Left lung (tissue), 10 donors: Measurements from ENCODE around the gene P3H2. TPM values are rescaled to one million over a fixed set of nuclear protein-coding genes. Genes with fewer than 3 reads are reported as not detected.

Experiments
- ATAC-seq: fragments of 200-7000 bp; cut with Tn5 transposase; one replicate; pipeline ENCODE4 v1.9.1; 2020; ENCODE audit warnings: moderate library complexity
- DNase-seq, 4 donors: peaks; one replicate each; pipeline ENCODE4 v3.0.0-alpha.2; 2013 to 2020
- H3K27ac ChIP-seq, 2 donors: fragments of 200-600 bp; sonication (generic) in 1 of 2; one replicate each; pipeline versions ENCODE4 v1.5.0 to v1.8.0; 2020 to 2021
- H3K27me3 ChIP-seq, 2 donors: fragments of 200-600 bp; sonication (generic) in 1 of 2; one replicate each; pipeline versions ENCODE4 v1.5.0 to v1.8.0; 2020 to 2021
- H3K36me3 ChIP-seq, 2 donors: fragments of 200-600 bp; sonication (generic) in 1 of 2; one replicate each; pipeline versions ENCODE4 v1.5.0 to v1.8.0; 2020 to 2021
- H3K4me1 ChIP-seq, 2 donors: fragments of 200-600 bp; one replicate each; pipeline ENCODE4 v1.8.0; 2021
- H3K4me3 ChIP-seq, 2 donors: fragments of 200-600 bp; sonication (generic) in 1 of 2; one replicate each; pipeline versions ENCODE4 v1.5.0 to v1.8.0; 2020 to 2021; ENCODE audit warnings: mild to moderate bottlenecking in 1 of 2
- H3K9me3 ChIP-seq, 2 donors: fragments of 200-600 bp; sonication (generic) in 1 of 2; one replicate each; pipeline versions ENCODE4 v1.5.0 to v1.8.0; 2020 to 2021
- intact Hi-C, 2 donors: fragments of 100-400 bp; cut with DNase I; formaldehyde crosslinking; loops; one replicate each; pipeline versions ENCODE4 v1.11.2 to v1.14.2; 2022
- polyA plus RNA-seq, 6 donors: library from polyadenylated mRNA; unstranded; fragments of 120-200 nt; gene quantifications; one replicate each; pipeline ENCODE4 v1.2.1, GENCODE V29; 2013; ENCODE audit not compliant: insufficient read length in 6 of 6
- total RNA-seq, 2 donors: library from RNA; stranded (reverse); fragmentation: NEBNext Ultra II Directional; extraction: Animal tissue kit (Norgen Biotek cat#: 25700); gene quantifications; one replicate each; pipeline ENCODE4 v1.2.1, GENCODE V29; 2021
- TF ChIP-seq, protein P1 (sequence below), 2 donors: fragments of 200-600 bp; sonication (generic) in 1 of 2; IDR thresholded peaks; one replicate each; pipeline versions ENCODE4 v1.5.0 to v1.8.0; 2021; ENCODE audit warnings: antibody characterized with exemption in 2 of 2
- donor health status: DM: no; HTN: yes; CAD: no.
- donor health status: DM: no; HTN: no; CAD: no.

The P3H2 gene
- total and polyA plus RNA-seq, 8 donors: 29.1 to 50.7 (median 36.1) TPM

DNA sequence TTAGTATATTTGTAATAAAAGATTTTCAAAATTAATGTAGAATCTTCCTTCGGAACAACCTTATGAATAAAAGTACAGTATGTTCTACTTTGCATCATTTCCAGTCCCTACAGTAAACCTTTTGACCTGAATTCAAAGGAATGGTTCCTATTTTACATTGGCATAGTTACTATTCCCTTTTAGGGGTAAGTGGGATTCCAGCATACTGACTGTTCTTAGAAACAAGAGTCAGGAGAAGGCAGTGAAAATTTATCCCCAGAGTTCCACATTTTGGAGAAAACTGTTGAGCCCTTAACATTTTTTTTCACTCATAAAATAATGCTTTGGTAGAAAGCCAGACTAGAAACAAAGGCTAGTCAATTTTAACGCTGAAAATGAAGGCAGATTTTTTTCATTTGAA lies 78.1 kb downstream of the P3H2 start:
- Histone ChIP-seq H3K4me1 (peaks cover 0 to 14% of the 10 kb centered on the region in 2 donors), H3K4me3 (no peak overlapping the region), H3K27ac (no peak overlapping the region), H3K27me3 (no peaks in the 10 kb centered on the region), H3K36me3 (no peaks in the 10 kb centered on the region), H3K9me3 (no peaks in the 10 kb centered on the region)
- ATAC-seq (no peak), DNase-seq (no peak)
- TF ChIP-seq, protein P1, sequence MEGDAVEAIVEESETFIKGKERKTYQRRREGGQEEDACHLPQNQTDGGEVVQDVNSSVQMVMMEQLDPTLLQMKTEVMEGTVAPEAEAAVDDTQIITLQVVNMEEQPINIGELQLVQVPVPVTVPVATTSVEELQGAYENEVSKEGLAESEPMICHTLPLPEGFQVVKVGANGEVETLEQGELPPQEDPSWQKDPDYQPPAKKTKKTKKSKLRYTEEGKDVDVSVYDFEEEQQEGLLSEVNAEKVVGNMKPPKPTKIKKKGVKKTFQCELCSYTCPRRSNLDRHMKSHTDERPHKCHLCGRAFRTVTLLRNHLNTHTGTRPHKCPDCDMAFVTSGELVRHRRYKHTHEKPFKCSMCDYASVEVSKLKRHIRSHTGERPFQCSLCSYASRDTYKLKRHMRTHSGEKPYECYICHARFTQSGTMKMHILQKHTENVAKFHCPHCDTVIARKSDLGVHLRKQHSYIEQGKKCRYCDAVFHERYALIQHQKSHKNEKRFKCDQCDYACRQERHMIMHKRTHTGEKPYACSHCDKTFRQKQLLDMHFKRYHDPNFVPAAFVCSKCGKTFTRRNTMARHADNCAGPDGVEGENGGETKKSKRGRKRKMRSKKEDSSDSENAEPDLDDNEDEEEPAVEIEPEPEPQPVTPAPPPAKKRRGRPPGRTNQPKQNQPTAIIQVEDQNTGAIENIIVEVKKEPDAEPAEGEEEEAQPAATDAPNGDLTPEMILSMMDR (IDR thresholded peaks at IDR 0.05): no peak
- intact Hi-C loops: no loop called here

DNA sequence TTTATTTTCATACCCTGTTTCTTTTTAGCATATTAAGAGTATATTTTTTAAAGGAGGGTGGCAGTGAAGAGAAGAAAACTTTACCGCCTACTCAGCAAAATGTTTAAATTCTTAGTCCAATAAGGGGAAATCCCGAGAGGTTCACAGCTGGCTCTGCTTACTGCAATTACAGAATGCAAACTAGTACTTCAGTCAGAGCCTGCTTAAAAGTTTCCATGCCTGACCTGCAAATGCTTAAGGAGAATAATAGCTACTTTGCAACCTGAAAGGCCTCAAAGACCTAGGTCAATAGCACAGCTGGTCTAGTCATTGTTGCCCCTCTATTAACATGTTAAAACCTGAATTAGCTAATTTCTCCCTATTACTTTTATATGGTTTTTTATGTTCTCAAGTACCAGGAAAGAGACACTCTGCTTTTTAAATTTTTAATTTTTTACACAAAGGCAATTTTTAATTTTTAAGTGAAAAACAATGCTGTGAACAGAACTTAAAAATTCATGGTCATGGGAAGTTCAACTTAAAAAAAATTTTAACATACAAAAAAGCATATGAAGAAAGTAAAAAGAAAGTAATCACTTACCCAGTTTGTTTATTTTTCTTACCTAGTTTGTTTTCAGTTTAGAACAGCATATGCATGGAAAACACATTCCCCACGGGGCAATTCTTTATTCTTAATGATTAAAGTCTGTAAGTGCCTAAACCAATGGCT lies 79.2 kb downstream of the P3H2 start:
- Histone ChIP-seq H3K27me3 (no peaks in the 10 kb centered on the region), H3K36me3 (no peaks in the 10 kb centered on the region), H3K9me3 (no peaks in the 10 kb centered on the region), H3K27ac (no peak overlapping the region), H3K4me1 (peaks cover 0 to 14% of the 10 kb centered on the region in 2 donors), H3K4me3 (no peak overlapping the region)
- intact Hi-C loops: no loop called here
- peak in 1 of 4 donors; percentile 32 for DNase-seq
- TF ChIP-seq, protein P1 (IDR thresholded peaks at IDR 0.05): no peak
- peak; percentile 59 for ATAC-seq

DNA sequence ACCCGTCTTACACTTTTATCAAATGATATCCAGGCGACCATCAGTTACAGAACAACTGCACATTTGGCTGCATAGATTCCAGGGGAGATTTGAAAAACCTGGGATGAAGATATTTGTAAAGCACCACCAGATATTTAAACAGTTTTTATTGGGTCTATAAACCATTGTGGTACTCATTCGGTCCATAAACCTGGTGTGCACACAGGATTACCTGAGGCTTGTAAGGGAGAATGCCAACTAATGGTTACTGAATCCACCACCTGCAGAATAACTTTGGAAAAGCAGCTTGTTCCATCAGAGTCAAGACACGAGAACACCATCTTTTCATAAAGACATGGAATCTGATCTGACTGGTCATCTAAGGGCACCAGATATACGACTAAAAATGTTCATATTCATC lies 80.6 kb downstream of the P3H2 start:
- ATAC-seq (no peak), DNase-seq (no peak)
- TF ChIP-seq, protein P1 (IDR thresholded peaks at IDR 0.05): no peak
- no peaks in the 10 kb centered on the region for H3K36me3 ChIP-seq
- H3K4me3 ChIP-seq: no peak overlapping the region
- no peaks in the 10 kb centered on the region for H3K9me3 ChIP-seq
- no peaks in the 10 kb centered on the region for H3K27me3 ChIP-seq
- no peak overlapping the region for H3K27ac ChIP-seq
- intact Hi-C loops: no loop called here
- peaks cover 0 to 14% of the 10 kb centered on the region in 2 donors for H3K4me1 ChIP-seq

DNA sequence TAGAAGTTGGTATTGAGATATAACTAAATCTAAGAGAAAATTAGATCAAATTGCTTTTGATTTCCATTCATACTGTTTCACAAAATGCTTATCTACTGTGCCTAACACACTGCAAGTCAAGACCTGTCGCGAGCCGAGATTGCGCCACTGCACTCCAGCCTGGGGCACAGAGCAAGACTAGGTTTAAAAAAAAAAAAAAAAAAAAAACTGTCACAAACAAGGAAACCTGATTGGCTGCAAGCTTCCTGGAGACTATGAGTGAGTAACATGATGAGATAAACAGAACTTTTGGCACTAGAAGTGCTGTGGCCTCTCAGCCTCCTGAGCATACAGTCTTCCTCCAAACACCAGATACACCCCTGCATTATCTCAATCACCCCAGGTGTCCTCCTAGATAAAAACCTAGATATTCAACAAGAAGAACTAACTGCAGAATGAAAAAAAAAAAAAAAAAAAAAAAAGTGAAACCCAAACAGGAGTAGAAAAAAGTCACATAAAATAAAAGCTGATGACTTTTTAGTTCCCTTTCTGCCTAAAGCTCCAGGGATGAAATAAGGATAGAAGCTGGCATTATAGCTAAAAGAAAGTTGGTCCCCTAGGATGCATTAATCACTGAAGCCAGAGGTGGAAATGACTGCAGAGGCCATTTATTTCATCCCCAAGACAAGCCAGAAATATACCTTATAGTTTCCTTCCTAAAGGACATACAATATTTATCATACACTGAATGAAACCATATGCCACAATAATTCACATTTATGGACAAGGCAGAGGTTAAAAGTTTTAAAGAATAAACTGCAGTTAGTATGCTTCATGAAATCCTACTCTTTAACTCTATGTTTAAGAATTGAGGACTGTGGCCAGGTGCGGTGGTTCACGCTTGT lies 82.4 kb downstream of the P3H2 start:
- TF ChIP-seq, protein P1 (IDR thresholded peaks at IDR 0.05): no peak
- Histone ChIP-seq H3K9me3 (no peaks in the 10 kb centered on the region), H3K27me3 (no peaks in the 10 kb centered on the region), H3K4me3 (no peak overlapping the region), H3K36me3 (no peaks in the 10 kb centered on the region), H3K4me1 (peaks cover 0 to 8% of the 10 kb centered on the region in 2 donors), H3K27ac (no peak overlapping the region)
- ATAC-seq (peak; percentile 94), DNase-seq (peak in 3 of 4 donors; percentile 43 to 86 (median 79))
- intact Hi-C loops: no loop called here

DNA sequence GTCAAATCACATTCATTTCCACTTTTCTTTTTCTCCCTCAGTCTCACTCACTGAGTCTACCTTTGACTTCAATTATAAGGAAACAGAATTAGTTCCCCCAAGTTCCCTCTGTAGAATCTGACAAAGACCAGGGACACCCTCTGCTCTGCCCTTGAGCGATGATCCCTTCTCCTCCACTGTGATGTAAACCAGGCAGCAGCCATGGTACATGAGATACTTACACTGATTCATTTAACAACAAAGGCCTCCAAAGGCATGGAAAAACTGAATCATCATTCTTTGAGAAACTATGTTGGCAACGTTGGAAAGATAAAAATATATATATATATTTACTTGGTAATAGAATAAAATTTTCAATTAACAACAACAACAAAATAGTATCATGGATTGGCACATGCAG lies 84.1 kb downstream of the P3H2 start:
- Histone ChIP-seq H3K9me3 (no peaks in the 10 kb centered on the region), H3K27me3 (no peaks in the 10 kb centered on the region), H3K4me3 (no peak overlapping the region), H3K36me3 (no peaks in the 10 kb centered on the region), H3K4me1 (peaks cover 0 to 6% of the 10 kb centered on the region in 2 donors), H3K27ac (no peak overlapping the region)
- ATAC-seq (no peak), DNase-seq (no peak)
- intact Hi-C loops: no loop called here
- TF ChIP-seq, protein P1 (IDR thresholded peaks at IDR 0.05): no peak
